HG02870 (cell line): Measurements from ENCODE around the gene CNP.
"Not testable (repeated sequence)": the region's sequence is repeated elsewhere in the genome, so short reads cannot be mapped to it uniquely, and the experiment has no call there.

Experiments
- ATAC-seq: cut with Tn5 transposase; IDR thresholded peaks from one replicate; pipeline ENCODE4 v1.9.1; 2021; ENCODE audit warnings: mild to moderate bottlenecking, moderate library complexity; ENCODE audit not compliant: unreplicated experiment

The CNP gene

GRCh38 chr17:41966463-41967140 is at the start of gene CNP:
Gene CNP, plus strand, starts transcription at chr17:41966795. Its CDS starts 90 bp downstream, at chr17:41966885.
- peak; percentile 49 for ATAC-seq

GRCh38 chr17:41917192-41917591 is 49.4 kb upstream of the CNP start:
- no peak for ATAC-seq

GRCh38 chr17:41917679-41918313 is 48.8 kb upstream of the CNP start:
- no peak for ATAC-seq

- ATAC-seq: peak; percentile 89
Observed at GRCh38 chr17:41918314-41919164, 48.1 kb upstream of the CNP start, which contains the start of gene ACLY. Gene ACLY, minus strand, starts transcription at chr17:41918951. Its CDS starts 5,078 bp downstream, at chr17:41913873.

DNA sequence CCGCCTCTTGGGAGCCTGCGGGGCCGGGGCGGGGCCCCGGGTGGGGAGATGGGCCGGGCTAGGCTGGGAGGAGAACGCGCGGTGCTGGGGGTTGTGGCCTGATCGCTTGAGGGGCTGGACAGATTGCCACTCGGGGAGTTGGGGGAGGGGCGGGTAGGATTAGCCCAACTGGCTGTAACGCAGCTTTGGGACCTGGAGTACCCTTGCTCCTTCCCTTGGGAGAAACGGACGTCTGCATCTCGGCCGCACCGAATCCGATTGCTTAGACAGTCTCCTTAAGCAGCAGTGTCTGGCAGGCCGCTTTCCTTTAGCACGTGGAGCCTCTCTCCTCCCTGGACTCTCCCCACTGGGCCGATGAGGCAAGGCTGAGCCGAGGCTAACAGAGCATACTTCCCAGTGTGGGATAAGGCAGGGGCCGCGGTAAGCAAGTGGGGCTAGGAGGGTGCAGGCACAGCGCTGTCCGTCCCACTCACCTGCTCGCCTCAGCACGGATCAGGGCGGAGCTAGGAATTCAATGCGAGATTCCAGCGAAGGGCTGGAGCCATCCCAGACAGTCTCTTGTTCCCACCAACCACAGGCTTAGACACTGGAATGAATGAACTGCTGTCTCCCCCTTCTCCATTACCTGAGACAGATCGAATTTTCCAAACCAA is 47.3 kb upstream of the CNP start:
- ATAC-seq: no peak

- ATAC-seq: no peak
Observed at GRCh38 chr17:41919840-41920579, 46.6 kb upstream of the CNP start.

DNA sequence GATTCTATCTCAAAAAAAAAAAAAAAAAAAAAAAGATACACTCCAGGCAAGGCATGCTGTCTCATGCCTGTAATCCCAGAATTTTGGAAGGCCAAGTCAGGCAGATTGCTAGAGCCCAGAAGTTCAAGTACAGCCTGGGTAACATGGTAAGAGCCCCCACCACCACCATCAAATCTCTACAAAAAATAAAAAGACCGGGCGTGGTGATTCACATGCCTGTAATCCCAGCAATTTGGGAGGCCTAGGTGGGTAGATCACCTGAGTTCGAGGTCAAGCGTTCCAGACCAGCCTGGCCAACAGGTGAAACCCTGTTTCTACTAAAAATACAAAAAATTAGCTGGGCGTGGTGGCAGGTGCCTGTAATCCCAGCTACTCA is 46.0 kb upstream of the CNP start:
- ATAC-seq: no peak

DNA sequence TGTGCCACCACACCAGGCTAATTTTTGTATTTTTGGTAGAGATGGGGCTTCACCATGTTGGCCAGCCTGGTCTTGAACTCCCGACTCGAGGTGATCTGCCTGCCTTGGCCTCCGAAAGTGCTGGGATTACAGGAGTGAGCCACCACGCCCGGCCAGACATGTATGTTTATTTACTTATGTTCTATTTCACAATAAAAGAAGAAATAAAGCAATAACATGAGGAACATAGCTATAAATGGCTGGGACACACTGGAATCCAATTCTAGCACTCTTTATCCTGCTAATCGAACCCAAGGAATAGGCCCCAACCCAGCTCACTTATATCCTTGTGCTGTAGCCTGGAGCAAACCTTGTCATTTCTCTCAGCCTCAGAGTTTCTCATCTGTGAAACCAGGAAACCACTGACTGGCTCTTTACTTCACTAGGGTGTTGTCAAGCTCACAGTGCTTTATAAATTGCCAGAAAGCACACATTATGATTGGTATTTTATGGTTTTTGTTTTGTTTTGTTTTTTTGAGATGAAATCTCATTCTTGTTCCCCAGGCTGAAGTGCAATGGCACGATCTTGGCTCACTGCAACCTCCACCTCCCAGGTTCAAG is 40.5 kb upstream of the CNP start:
- no peak for ATAC-seq

GRCh38 chr17:41928693-41929251 is 37.8 kb upstream of the CNP start:
- no peak for ATAC-seq

GRCh38 chr17:41930009-41930832 is 36.4 kb upstream of the CNP start, which contains the start of gene ODAD4:
Gene ODAD4, plus strand, starts transcription at chr17:41930617. Its CDS starts 107 bp downstream, at chr17:41930724.
- ATAC-seq: peak; percentile 82

GRCh38 chr17:41930833-41931156 is 35.8 kb upstream of the CNP start:
- peak; percentile 17 for ATAC-seq

- ATAC-seq: not testable (repeated sequence)
Observed at GRCh38 chr17:41931715-41932114, 34.9 kb upstream of the CNP start.

DNA sequence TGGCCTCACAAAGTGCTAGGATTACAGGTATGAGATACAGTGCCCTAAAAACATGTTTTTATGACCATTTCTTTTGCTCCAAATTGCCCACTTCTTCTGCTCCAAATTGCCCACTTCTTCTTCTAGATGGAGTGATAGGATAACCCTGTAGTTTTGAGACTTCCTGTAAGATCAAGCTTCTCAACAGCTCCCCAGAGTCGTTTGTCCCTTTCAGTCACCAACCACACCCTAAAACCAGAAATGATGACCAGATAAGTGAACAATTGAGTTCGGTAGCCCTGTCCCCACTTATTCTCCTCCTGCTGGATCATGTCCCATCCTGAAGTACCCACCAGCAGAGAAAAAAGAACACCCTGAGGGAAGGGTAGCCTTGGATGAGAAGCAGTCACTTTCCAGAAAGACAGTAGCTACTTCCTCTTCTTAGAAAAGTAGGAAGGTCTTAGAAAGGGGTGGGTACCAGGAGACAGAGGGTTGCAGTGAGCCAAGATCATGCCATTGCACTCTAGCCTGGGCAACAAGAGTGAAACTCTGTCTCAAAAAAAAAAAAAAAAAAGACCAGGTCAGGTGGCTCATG is 33.7 kb upstream of the CNP start:
- no peak for ATAC-seq

- no peak for ATAC-seq
Observed at GRCh38 chr17:41935641-41936040, 31.0 kb upstream of the CNP start.

GRCh38 chr17:41937970-41938954 is 28.3 kb upstream of the CNP start:
- ATAC-seq: no peak

- no peak for ATAC-seq
Observed at GRCh38 chr17:41939044-41939692, 27.4 kb upstream of the CNP start.

DNA sequence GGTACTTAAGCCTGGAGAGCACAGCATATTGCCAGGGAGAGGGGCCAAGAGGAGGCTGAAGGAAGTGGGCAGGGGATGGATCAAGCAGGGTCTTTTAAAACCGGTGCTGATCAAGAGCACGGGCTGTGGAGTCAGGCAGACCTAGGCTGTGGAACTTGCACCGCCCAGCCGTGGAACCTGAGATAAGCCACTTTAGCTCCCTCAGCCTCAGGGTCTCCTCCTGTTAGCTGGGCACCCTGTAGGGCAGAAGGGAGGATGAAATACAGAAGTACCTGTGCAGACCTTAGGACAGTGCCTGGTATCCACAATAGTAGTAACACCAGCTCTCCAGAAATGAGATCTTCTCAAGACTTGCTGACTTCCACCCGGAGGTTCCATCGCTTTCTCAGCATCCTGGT is 26.9 kb upstream of the CNP start:
- ATAC-seq: no peak
